HG03565 (cell line): ENCODE results near the gene ZFAND3.
"Not testable (repeated sequence)": the region's sequence is repeated elsewhere in the genome, so short reads cannot be mapped to it uniquely, and the experiment has no call there.

Source experiments
- ATAC-seq: cut with Tn5 transposase; IDR thresholded peaks from one replicate; pipeline ENCODE4 v1.9.1; 2021; ENCODE audit warnings: mild to moderate bottlenecking, moderate library complexity; ENCODE audit not compliant: unreplicated experiment

Gene ZFAND3

GRCh38 chr6:37891072-37891471 lies 71.5 kb downstream of the ZFAND3 start:
- no peak for ATAC-seq

DNA sequence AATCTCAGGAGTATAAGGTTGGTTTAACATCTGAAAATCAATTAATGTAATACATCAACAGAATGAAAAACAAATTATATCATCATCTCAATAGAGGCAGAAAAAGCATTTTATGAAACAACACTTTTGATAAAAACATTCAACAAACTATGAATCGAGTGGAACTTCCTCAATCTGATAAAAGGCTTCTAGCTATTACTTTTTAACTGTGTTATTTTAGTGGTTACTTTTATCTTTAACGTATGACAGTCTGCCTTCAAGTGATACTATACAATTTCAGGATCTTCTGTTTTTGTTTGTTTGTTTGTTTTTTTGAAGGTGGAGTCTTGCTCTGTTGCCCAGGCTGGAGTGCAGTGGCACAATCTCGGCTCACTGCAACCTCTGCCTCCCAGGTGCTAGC lies 73.7 kb downstream of the ZFAND3 start:
- ATAC-seq = no peak

DNA sequence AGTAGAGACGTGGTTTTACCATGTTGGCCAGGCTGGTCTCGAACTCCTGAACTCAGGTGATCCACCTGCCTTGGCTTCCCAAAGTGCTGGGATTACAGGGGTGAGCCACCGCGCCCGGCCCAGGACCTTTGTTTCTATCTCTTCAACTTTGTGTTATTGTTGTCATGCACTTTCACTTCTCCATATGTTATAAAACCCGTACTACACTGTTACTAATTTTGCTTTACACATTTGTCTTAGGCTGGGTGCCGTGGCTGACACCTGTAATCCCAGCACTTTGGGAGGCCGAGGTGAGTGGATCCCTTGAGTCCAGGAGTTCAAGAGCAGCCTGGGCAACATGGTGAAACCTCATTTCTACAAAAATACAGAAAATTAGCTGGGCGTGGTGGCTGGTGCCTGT lies 74.2 kb downstream of the ZFAND3 start:
- not testable (repeated sequence) for ATAC-seq

GRCh38 chr6:37894585-37894984 lies 75.1 kb downstream of the ZFAND3 start:
- ATAC-seq = no peak

DNA sequence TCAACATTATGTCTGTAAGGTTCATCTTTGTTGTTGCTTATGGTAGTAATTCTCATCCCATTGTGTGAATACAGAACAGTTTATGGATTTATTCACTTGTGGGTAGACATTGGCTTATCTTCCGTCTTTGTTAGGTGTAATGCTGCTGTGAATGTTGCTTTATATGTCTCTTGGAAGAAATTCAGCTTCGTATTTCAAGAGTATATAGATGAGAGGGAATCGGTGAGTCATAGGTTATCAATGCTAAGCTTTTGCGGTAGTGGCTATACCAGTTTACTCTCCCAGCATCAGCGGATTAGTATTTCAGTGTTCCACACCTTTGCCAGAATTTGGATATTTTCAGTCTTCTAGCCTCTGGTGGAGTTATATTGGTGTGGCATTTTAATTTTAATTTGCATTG lies 77.8 kb downstream of the ZFAND3 start:
- ATAC-seq = no peak

GRCh38 chr6:37897818-37898515 lies 78.4 kb downstream of the ZFAND3 start:
- ATAC-seq = no peak

GRCh38 chr6:37903351-37904340 lies 84.1 kb downstream of the ZFAND3 start:
- ATAC-seq = no peak

DNA sequence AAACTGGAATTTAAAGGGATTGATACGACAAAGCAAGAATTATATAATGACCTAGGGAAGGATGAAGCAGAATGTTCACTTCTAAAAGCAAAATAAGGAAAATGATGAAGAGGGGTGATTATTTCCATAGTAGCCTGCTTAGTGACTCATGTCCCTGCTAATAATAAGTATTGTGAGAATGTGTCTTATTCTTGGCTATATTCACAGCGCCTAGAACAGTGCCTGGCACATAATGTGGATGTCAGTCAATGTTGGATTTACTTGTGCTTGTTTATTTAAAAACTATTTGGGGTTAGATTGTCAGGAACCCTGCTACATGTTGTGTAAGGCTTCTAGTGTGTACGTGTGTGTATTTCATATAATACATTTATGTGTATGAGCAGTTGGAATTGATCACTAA lies 85.1 kb downstream of the ZFAND3 start:
- ATAC-seq = no peak

- no peak for ATAC-seq
Observed at GRCh38 chr6:37906121-37906520, 86.6 kb downstream of the ZFAND3 start.

- ATAC-seq = no peak
Observed at GRCh38 chr6:37910998-37911397, 91.5 kb downstream of the ZFAND3 start.

- no peak for ATAC-seq
Observed at GRCh38 chr6:37913210-37913609, 93.7 kb downstream of the ZFAND3 start.

GRCh38 chr6:37915463-37915862 lies 95.9 kb downstream of the ZFAND3 start:
- ATAC-seq = no peak

GRCh38 chr6:37916149-37916548 lies 96.6 kb downstream of the ZFAND3 start:
- ATAC-seq = no peak

DNA sequence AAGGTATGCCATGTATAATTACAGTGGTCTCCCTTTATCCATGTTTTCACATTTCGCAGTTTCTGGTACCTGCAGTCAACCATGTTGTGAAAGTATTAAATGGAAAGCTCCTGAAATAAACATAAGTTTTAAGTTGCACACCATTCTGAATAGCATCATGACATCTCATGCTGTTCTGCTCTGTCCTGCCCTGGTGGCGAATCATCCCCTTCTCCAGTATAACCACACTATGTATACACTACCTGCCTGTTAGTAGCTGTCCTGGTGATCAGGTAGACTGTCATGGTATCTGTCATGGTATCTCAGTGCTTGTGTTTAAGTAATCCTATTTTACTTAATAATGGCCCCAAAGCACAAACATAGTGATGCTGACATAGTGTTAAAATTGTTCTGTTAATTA lies 97.1 kb downstream of the ZFAND3 start:
- ATAC-seq = no peak

DNA sequence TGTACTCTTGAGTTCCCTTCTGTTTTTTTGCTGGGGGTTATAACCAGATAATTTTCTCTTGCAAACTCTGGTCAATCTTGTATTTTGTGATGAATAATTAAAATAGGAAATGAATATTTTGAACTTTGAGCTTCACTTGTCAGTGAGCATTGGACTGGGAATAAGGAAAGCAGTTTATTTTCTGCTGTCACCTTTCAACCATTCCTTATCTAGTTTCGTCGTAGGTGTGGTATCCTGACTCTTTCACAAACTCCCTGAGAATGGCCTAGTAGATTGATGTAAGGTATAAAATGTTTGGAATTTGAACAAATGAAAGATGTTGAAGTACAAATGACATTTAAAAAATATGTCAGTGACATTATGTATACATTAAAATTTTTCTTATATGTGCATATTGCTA lies 98.0 kb downstream of the ZFAND3 start:
- ATAC-seq = no peak

DNA sequence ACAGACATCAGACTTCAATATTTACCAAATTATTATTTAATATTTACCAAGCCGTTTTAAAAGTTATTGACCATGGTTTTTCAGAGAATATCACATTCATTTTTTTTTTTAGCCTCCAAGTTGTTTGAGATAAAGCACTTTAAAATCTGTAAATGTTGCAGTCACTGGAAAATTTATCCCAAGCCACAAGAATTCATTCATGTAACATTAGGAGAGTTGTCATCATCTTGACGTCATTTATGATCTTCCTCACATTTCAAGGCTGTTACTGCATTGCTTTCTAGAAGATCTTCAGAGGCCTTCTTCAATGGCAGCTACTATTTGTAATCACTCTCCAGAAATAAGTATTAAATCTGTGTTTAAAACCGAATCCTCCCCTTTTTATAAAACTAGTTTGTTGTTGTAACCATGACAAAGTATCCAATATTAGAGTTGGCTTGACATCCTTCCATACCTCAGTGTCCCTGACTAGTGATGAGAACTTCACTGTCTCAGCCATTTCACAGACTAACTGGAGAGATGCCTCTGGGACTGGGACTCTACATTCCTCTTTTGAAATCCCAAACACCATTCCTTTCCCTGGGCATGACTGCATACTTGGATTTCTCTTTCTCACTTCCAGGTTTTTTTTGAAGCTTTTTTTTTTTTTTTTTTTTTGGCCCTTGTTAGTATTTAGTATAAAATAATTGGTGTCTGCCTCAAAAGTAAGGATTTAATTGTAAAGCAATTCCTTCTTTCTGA lies 100.1 kb downstream of the ZFAND3 start:
- ATAC-seq = no peak

DNA sequence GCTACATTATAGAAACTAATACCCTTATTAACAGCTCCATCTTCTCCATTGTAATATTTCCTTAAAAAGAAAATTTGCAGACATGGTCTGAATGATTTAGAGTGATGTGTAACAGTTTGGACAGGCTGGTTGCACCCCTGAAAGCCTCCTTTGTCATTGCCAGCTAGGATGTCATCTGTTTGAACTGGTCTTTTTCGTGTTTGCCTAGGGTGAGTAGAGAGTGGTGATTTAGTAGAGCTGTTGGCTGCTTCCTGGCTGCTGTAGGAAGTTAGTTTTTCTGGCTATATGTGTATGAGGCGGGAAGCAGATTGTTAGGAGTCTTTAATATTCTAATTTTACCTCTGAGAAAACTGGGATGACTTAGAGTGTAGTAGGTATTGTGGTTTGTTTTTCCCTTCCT lies 101.1 kb downstream of the ZFAND3 start:
- ATAC-seq = no peak

DNA sequence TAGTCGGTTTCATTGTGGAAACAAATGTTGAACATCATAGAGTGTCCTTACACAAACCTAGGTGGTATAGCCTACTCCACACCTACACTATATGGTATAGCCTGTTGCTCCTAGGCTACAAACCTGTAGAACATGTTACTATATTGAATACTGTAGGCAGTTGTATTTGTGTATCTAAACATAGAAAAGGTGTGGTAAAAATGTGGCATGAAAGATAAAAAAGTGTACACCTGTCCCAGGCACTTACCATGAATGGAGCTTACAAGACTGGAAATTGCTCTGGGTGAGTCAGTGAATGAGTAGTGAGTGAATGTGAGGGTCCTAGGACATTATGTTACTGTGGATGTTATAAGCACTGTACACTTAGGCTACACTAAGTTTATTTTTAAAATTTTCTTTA lies 103.0 kb downstream of the ZFAND3 start:
- ATAC-seq = no peak

DNA sequence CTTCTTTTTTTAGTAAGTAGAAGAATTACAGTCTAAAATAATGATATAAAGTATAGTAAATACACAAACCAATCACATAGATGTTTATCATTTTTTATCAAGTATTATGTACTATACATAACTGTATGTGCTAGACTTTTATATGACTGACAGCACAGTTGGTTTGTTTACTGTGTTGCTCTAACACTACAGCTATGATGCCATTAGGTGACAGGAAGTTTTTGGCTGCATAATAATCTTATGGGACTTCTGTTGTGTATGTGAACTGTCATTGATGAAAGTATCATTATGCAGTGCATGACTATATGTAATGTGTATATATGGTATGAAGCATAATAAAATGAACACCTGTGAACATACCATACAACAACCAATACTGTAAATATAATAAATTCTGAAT lies 104.0 kb downstream of the ZFAND3 start:
- ATAC-seq = no peak

GRCh38 chr6:37926661-37927060 lies 107.1 kb downstream of the ZFAND3 start:
- ATAC-seq = no peak

- no peak for ATAC-seq
Observed at GRCh38 chr6:37928217-37928616, 108.7 kb downstream of the ZFAND3 start.
